Mucosa of descending colon (tissue), 3 donors: ENCODE results near the gene EFCAB6. TPM values are rescaled to one million over a fixed set of nuclear protein-coding genes. Genes with fewer than 3 reads are reported as not detected.

Experiments
- ATAC-seq: fragments of 200-7000 bp; cut with Tn5 transposase; one replicate; pipeline ENCODE4 v1.9.1; 2020; ENCODE audit warnings: mild to moderate bottlenecking, moderate library complexity
- DNase-seq, 3 donors: peaks; one replicate each; pipeline ENCODE4 v3.0.0-alpha.2; 2020
- H3K36me3 ChIP-seq: fragments of 200-600 bp; one replicate; pipeline ENCODE4 v1.8.0; 2021; ENCODE audit warnings: low read depth, mild to moderate bottlenecking
- H3K4me1 ChIP-seq: fragments of 200-600 bp; one replicate; pipeline ENCODE4 v1.8.0; 2021; ENCODE audit warnings: low read depth, mild to moderate bottlenecking
- H3K4me3 ChIP-seq: fragments of 200-600 bp; one replicate; pipeline ENCODE4 v1.8.0; 2021; ENCODE audit warnings: mild to moderate bottlenecking
- H3K9me3 ChIP-seq: fragments of 200-600 bp; one replicate; pipeline ENCODE4 v1.8.0; 2021; ENCODE audit warnings: mild to moderate bottlenecking
- CTCF ChIP-seq: fragments of 200-600 bp; IDR thresholded peaks from one replicate; pipeline ENCODE4 v1.8.0; 2022; ENCODE audit warnings: antibody characterized with exemption, mild to moderate bottlenecking
- intact Hi-C, 2 donors: fragments of 100-400 bp; cut with DNase I in 1 of 2; cut with micrococcal nuclease in 1 of 2; formaldehyde crosslinking; loops; one replicate each; pipeline versions ENCODE4 v1.11.0 to v1.11.1; 2022; cut with DNase I, micrococcal nuclease
- total RNA-seq, 3 donors: library from RNA; stranded (reverse); fragmentation: NEBNext Ultra II Directional in 2 of 3; extraction: Animal tissue kit (Norgen Biotek cat#: 25700) in 2 of 3; gene quantifications; one replicate each; pipeline versions ENCODE4 v1.2.1 to v1.2.4, GENCODE V29; 2021 to 2023
- donor health status: DM: no; HTN: no; CAD: no; lungs with moderate emphysema.
- donor health status: DM: no; HTN: no; CAD: no.
- donor health status: DM: no; HTN: yes; CAD: no.

The EFCAB6 gene
- total RNA-seq, 3 donors from 2014 or later = 1.1 to 1.8 (median 1.7) TPM

DNA sequence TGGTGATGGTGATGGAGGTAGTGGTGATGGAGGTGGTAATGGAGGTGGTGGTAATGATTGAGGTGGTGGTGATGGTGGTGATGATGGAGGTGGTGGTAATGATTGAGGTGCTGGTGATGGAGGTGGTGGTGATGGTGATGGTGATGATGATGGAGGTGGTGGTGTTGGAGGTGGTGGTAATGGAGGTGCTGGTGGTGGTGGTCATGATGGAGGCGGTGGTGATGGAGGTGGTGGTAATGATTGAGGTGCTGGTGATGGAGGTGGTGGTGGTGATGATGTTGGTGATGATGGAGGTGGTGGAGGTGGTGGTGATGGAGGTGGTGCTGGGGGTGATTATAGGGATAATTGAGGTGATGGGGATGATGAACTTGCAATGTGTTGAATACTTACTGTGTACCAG, 320.4 kb downstream of the EFCAB6 start:
- no peaks in the 10 kb centered on the region for H3K36me3 ChIP-seq
- no peak for TF ChIP-seq CTCF
- no peaks in the 10 kb centered on the region for H3K4me1 ChIP-seq
- no peaks in the 10 kb centered on the region for H3K9me3 ChIP-seq
- intact Hi-C loops = no loop called here
- H3K4me3 ChIP-seq = no peak overlapping the region
- no peak for DNase-seq
- ATAC-seq = no peak

GRCh38 chr22:43491177-43491576, 320.9 kb downstream of the EFCAB6 start:
- DNase-seq (no peak), ATAC-seq (no peak)
- Histone ChIP-seq H3K4me1 (no peaks in the 10 kb centered on the region), H3K36me3 (no peaks in the 10 kb centered on the region), H3K4me3 (no peak overlapping the region), H3K9me3 (no peaks in the 10 kb centered on the region)
- intact Hi-C loops = no loop called here
- no peak for TF ChIP-seq CTCF

- DNase-seq = no peak
- Histone ChIP-seq H3K4me1 (no peaks in the 10 kb centered on the region), H3K36me3 (no peaks in the 10 kb centered on the region), H3K4me3 (no peak overlapping the region), H3K9me3 (no peaks in the 10 kb centered on the region)
- no peak for TF ChIP-seq CTCF
- intact Hi-C loops = no loop called here
- no peak for ATAC-seq
These were observed 321.8 kb downstream of the EFCAB6 start for GRCh38 chr22:43490311-43490710.

DNA sequence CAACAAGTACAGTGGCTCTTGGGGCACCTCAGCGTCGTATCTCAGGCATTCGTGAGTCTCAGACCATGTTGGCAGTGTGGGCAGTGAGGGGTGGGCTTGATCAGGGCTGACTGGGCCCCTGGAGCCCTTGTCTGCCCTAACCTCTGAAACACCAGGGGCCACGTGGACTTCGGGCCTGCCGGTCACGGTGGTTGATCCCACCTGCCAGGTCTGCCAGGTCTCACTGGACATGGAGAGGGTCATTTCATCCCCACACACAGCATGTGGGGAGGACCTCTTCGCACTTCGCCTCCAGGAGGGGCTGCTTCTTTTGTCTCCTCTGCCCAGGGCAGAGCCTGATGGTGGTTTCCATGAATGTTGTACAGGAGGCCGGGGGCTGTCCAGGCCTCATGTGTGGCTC, 323.2 kb downstream of the EFCAB6 start:
- DNase-seq (no peak), ATAC-seq (no peak)
- no peaks in the 10 kb centered on the region for H3K4me1 ChIP-seq
- intact Hi-C loops = no loop called here
- H3K9me3 ChIP-seq = no peaks in the 10 kb centered on the region
- TF ChIP-seq CTCF = no peak
- no peak overlapping the region for H3K4me3 ChIP-seq
- no peaks in the 10 kb centered on the region for H3K36me3 ChIP-seq

DNA sequence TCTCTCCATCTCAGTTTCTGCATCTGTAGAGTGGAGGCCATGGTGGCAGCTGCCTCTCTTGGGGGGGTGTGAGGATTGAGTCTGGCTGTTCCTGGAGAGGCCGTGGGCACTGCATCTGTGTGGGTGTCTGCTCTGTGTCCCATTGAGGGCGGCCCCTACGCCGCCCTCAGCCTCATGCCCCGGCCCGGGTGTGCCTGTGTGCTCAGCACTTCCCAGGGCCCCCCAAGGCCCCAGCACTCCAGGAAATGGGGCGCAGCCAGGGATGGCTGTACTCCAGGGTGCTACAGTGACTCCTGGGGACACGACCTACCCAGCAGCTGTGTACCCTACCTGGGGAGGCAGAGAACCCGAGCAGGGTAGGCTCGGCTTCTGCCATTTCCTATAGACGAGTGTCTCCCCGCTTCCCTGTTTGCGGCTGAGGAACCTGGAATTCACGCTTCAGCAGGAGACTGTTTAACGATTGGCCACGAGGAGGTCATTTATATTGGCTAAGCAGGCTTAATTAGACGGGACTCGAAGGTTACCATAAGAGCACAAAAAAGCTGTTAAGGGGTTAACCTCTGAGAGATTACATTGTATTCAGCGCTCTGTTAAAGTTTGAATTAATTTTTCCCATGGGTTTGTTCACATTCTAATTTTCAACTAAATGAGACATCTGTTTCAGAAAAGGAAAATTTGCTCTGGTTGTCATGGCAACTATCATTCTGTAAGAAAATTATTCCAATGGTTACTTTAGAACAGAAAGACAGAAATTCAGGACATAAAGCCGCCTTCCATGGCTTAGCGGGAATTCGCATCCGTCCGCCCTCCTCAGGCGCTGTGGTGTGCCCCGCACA, 323.9 kb downstream of the EFCAB6 start:
- intact Hi-C loops = no loop called here
- no peak overlapping the region for H3K4me3 ChIP-seq
- no peaks in the 10 kb centered on the region for H3K9me3 ChIP-seq
- no peak for ATAC-seq
- H3K36me3 ChIP-seq = no peaks in the 10 kb centered on the region
- no peak for DNase-seq
- no peak for TF ChIP-seq CTCF
- H3K4me1 ChIP-seq = no peaks in the 10 kb centered on the region
